Right kidney (tissue), 1 donor: ENCODE results near the gene JAZF1.

ENCODE experiments used
- DNase-seq: peaks from one replicate; pipeline ENCODE4 v3.0.0-alpha.2; 2016

The JAZF1 gene

GRCh38 chr7:28008171-28008570, 172.4 kb downstream of the JAZF1 start:
- DNase-seq, result no peak

DNA sequence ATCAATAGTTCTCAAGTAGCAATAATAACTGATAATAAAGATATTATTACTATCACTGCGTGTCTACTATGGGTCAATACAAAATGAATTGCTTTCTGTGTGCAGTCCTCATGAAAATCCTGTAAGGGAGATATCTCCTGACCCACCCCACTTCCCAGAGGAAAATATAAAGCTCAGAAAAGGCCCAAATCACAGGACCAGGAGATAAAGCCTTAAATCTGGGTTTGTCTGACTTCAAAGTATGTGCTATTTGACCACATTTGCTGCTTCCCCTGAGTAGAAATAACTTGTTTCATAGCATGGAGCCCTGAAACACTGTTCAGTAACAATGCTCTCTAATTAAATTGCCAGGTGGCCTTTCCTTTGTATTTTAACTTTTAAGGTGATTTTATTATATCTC, 174.1 kb downstream of the JAZF1 start:
- DNase-seq, result no peak

- DNase-seq, result no peak
Observed at GRCh38 chr7:28005847-28006231, 174.8 kb downstream of the JAZF1 start.

- DNase-seq, result no peak
Observed at GRCh38 chr7:28005075-28005846, 175.3 kb downstream of the JAZF1 start.

DNA sequence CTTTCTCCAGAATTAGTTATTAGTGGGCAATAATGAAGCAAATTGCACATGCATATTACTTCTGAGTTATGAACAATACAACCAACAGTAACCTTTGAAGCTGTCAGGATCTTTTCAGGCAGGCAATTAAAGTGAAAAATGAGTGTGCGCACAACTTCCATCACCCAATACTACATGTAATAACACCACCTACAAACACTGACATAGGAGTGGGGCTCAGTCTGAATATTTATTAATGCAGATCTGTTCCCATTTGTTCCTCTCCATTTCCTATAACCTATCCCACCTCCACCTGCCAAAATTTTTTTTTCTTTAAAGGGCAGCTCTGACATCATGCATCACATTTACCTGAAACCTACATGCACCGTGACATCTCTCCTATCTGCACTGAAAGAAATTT, 177.2 kb downstream of the JAZF1 start:
- no peak for DNase-seq

- no peak for DNase-seq
Observed at GRCh38 chr7:28002638-28003037, 178.0 kb downstream of the JAZF1 start.

- no peak for DNase-seq
Observed at GRCh38 chr7:28001896-28002295, 178.7 kb downstream of the JAZF1 start.

DNA sequence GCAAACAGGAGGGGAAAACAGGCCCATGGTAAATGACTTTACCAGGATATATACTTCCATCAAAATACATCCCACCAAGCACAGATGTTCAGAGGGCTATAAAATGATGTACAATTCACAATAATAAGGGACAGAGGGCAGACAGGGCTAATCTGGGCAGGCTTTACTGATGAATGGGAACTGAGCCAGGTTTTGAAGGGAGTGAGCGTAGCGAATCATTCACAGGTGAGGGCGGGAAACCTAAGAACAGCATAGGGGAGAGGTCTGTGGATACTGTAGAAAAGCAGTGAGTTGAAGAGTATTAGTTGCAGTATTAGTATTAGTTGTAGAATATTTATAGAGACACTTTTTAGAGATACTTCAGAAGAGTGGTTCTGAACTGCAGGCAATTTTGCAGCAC, 180.8 kb downstream of the JAZF1 start:
- no peak for DNase-seq

DNA sequence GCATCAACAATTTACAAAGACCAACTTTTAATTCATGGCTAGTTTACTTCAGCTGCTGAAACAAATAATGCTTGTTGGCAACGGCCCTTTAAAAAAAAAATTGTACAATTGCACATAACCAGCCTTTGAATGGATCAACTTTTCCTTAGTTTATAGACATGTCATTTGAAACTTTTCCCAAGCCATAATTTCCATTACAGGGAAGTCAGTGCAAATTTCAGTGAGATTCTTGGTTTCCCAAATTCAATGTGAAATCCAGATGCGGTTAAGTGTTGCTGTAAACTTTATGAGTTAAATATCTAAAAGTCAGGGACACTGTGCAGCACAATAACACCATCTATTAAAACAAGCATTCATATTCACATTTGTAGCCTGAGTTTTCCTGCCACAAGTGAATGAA, 182.2 kb downstream of the JAZF1 start:
- no peak for DNase-seq

- no peak for DNase-seq
Observed at GRCh38 chr7:27997188-27997707, 183.3 kb downstream of the JAZF1 start.

- DNase-seq, result no peak
Observed at GRCh38 chr7:27996141-27996540, 184.5 kb downstream of the JAZF1 start.

DNA sequence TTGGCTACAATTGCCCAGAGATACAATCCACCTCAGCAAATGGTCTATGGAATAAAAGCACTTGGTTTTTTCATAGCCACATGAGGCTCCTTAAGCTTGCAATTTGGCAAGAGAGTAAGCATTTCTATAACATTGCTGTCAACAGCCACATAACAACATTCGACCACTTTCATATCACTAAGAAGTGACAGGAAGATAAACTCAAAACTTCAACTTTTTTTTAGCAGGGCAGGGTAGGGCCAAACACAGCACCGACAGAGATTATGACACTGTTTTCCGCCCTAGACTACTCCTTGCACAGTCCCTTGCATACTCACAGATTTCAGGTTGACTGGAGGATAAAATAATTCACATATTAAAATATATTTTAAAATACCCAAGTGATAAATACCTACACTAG, 185.4 kb downstream of the JAZF1 start:
- DNase-seq, result no peak

DNA sequence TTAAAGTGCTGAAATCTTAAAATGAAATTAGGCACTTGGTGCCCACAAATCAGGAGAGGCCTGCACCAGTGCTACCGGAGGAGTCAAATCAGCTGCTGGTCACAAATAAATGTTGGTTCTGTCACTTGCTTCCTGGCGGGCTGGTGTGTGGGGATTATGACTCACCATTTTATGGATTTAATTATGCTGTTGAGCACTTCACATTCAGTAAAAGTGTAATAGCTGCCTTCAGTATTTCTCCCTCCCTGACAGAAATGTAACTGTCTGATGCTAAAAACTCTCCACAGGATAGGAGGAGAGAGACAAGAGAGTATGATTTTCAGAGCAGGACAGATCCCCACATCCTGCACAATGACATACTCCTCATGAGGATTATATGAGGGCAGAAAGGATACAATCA, 186.0 kb downstream of the JAZF1 start:
- DNase-seq, result no peak

GRCh38 chr7:27992755-27993493, 187.7 kb downstream of the JAZF1 start:
- no peak for DNase-seq

GRCh38 chr7:27992097-27992496, 188.5 kb downstream of the JAZF1 start:
- no peak for DNase-seq

- no peak for DNase-seq
Observed at GRCh38 chr7:27991006-27991528, 189.5 kb downstream of the JAZF1 start.

DNA sequence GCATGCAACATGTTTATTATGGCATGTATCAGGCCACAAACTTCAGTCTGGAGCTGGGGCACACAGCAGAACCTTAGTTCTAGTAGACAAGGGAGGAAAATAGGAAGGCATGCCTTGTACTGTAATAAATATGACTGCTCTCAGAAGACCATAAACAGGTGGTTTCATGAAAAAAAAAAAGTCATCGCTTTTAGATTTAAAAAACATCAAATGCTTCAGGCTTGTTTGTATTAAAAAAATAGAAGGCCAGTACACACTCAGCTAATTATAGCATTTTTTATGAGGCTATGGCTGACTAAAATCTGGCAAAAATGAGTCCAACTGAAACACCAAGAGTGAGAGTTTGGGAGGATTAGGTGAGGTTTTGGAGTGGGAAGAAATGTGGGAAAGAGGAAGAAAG, 204.1 kb downstream of the JAZF1 start:
- DNase-seq, result no peak

GRCh38 chr7:27973625-27974024, 207.0 kb downstream of the JAZF1 start:
- DNase-seq, result no peak

DNA sequence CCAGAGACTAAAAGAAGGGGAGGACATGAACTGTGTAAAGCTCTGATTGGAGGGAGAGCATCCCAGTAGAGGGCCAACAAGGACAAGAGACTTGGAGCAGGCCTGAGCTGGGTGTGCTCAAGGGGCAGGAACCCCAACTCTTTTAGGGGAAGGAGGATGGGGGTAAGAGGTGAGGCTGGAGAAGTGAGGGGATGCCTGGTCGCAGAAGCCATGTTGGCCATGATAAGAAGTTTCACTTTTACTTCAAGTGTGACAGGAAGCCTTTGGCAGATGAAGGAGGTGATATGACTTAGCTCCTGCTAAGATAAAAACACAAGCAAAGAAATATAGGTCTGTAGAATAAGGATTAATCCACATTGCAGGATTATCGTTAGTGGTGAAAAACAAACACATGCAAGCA, 208.3 kb downstream of the JAZF1 start:
- DNase-seq, result no peak

- DNase-seq, result no peak
Observed at GRCh38 chr7:27971171-27971812, 209.3 kb downstream of the JAZF1 start.

- no peak for DNase-seq
Observed at GRCh38 chr7:27970350-27970749, 210.2 kb downstream of the JAZF1 start.

DNA sequence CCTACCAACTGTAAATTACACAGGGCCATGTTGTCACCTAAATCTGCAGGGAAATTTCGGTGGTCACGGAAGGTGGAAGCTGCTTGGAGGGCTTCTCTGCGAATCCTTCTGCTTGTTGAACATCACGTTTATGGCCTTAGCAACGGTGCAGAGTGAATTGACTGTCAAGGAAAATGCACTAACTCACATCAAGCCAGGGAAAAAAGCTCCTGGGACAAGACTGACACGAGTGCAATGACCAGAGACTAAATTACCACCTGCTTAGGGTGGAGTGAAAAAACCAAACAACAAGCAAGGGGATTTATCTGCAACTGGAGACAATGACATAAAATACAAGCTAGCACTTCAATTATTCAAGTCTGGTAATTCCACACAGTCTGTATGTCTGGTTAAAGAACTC, 211.2 kb downstream of the JAZF1 start:
- no peak for DNase-seq

DNA sequence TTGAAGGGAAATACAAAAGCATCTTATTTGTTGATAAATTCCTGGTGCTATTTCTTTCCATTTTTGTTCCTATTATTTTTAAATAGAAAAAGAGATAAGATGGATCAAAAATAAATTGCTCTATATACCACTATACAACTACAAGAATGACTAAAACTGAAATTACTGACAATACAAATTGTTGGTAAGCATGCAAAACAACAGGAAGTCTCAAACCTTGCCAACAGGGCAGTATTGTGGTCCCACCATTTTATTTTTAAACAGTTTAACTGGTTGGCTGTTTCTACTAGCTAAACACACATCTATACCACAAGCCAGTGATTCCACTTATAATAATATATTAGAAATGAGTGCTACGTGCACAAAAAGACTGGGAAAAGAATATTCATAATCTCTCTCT, 213.0 kb downstream of the JAZF1 start:
- DNase-seq, result no peak
